KMS-11 (cell line): ENCODE results near the gene CNOT2.

Experiments used
- H2AFZ ChIP-seq: fragments of 200-600 bp; sonication (generic); 2 replicates; pipeline ENCODE4 v1.6.1; 2016; ENCODE audit warnings: antibody characterized with exemption, mixed run types, low read depth
- H3K27ac ChIP-seq: fragments of 200-600 bp; sonication (generic); 2 replicates; pipeline ENCODE4 v1.6.1; 2016; ENCODE audit warnings: mild to moderate bottlenecking, mixed run types
- H3K27me3 ChIP-seq: fragments of 200-600 bp; sonication (generic); 2 replicates; pipeline ENCODE4 v1.6.1; 2017; ENCODE audit warnings: mild to moderate bottlenecking, low read depth, mixed run types, moderate library complexity; ENCODE audit not compliant: insufficient read depth
- H3K36me3 ChIP-seq: fragments of 200-600 bp; sonication (generic); 2 replicates; pipeline ENCODE4 v1.6.1; 2017; ENCODE audit warnings: mild to moderate bottlenecking, mixed run types; ENCODE audit not compliant: insufficient read depth
- H3K4me1 ChIP-seq: fragments of 200-600 bp; sonication (generic); 2 replicates; pipeline ENCODE4 v1.6.1; 2016; ENCODE audit warnings: mild to moderate bottlenecking, low read depth, mixed run types; ENCODE audit not compliant: poor library complexity, severe bottlenecking
- H3K4me2 ChIP-seq: fragments of 200-600 bp; sonication (generic); 2 replicates; pipeline ENCODE4 v1.7.0; 2016; ENCODE audit warnings: mild to moderate bottlenecking, mixed run types
- H3K4me3 ChIP-seq: fragments of 200-600 bp; sonication (generic); IDR thresholded peaks from 2 replicates; pipeline ENCODE4 v1.6.1; 2017; ENCODE audit warnings: low read depth, low read length, mixed read lengths; ENCODE audit not compliant: insufficient read depth
- H3K79me2 ChIP-seq: fragments of 200-600 bp; sonication (generic); 2 replicates; pipeline ENCODE4 v1.6.1; 2016; ENCODE audit warnings: low read depth, mixed run types; ENCODE audit not compliant: insufficient read depth
- H3K9ac ChIP-seq: fragments of 200-600 bp; sonication (generic); 2 replicates; pipeline ENCODE4 v1.6.1; 2016; ENCODE audit warnings: mild to moderate bottlenecking, mixed run types
- H4K20me1 ChIP-seq: fragments of 200-600 bp; sonication (generic); 2 replicates; pipeline ENCODE4 v1.6.1; 2016; ENCODE audit warnings: mild to moderate bottlenecking, mixed run types; ENCODE audit not compliant: insufficient read depth
- CTCF ChIP-seq: fragments of 200-600 bp; sonication (generic); conservative IDR thresholded peaks from 2 replicates; pipeline ENCODE4 v1.6.1; 2017; ENCODE audit warnings: low read depth, mild to moderate bottlenecking, antibody characterized with exemption, low read length, moderate library complexity, mixed read lengths

The CNOT2 gene

GRCh38 chr12:70379846-70380245 lies 136.6 kb downstream of the CNOT2 start:
- no peak overlapping the region for H2AFZ ChIP-seq
- no peak for TF ChIP-seq CTCF
- peak overlapping the region; percentile 41 for H3K4me2 ChIP-seq

GRCh38 chr12:70383484-70383883 lies 140.3 kb downstream of the CNOT2 start:
- no peak overlapping the region for H3K9ac ChIP-seq
- no peak overlapping the region for H3K4me3 ChIP-seq
- no peaks in the 10 kb centered on the region for H4K20me1 ChIP-seq
- no peak overlapping the region for H2AFZ ChIP-seq
- H3K4me2 ChIP-seq, result no peak overlapping the region
- no peaks in the 10 kb centered on the region for H3K36me3 ChIP-seq
- peaks cover 16% of the 10 kb centered on the region for H3K4me1 ChIP-seq
- H3K79me2 ChIP-seq, result no peaks in the 10 kb centered on the region
- no peaks in the 10 kb centered on the region for H3K27me3 ChIP-seq
- H3K27ac ChIP-seq, result no peak overlapping the region
- no peak for TF ChIP-seq CTCF

More at GRCh38 chr12:70379846-70380245, 136.6 kb downstream of the CNOT2 start:
- peak overlapping the region; percentile 11; the same call in 1 of the 2 replicates for H3K27ac ChIP-seq
- no peaks in the 10 kb centered on the region for H3K79me2 ChIP-seq
- no peaks in the 10 kb centered on the region for H3K27me3 ChIP-seq
- H4K20me1 ChIP-seq, result no peaks in the 10 kb centered on the region
- H3K36me3 ChIP-seq, result no peaks in the 10 kb centered on the region
- H3K4me3 ChIP-seq, result no peak overlapping the region
- no peak overlapping the region for H3K9ac ChIP-seq
- H3K4me1 ChIP-seq, result peaks cover 16% of the 10 kb centered on the region

- H3K27ac ChIP-seq, result no peak overlapping the region
- no peak overlapping the region for H3K4me2 ChIP-seq
- no peaks in the 10 kb centered on the region for H3K27me3 ChIP-seq
- H3K9ac ChIP-seq, result no peak overlapping the region
- no peaks in the 10 kb centered on the region for H3K79me2 ChIP-seq
- H2AFZ ChIP-seq, result no peak overlapping the region
- no peaks in the 10 kb centered on the region for H4K20me1 ChIP-seq
- H3K36me3 ChIP-seq, result no peaks in the 10 kb centered on the region
- no peak overlapping the region for H3K4me3 ChIP-seq
- H3K4me1 ChIP-seq, result peaks cover 16% of the 10 kb centered on the region
- TF ChIP-seq CTCF, result no peak
Measured at GRCh38 chr12:70383886-70384285, 140.7 kb downstream of the CNOT2 start.

- no peak overlapping the region for H3K9ac ChIP-seq
- H2AFZ ChIP-seq, result no peak overlapping the region
- no peak overlapping the region for H3K4me2 ChIP-seq
- no peaks in the 10 kb centered on the region for H3K36me3 ChIP-seq
- no peaks in the 10 kb centered on the region for H4K20me1 ChIP-seq
- H3K79me2 ChIP-seq, result no peaks in the 10 kb centered on the region
- no peak for TF ChIP-seq CTCF
- H3K4me3 ChIP-seq, result no peak overlapping the region
- no peak overlapping the region for H3K27ac ChIP-seq
- no peaks in the 10 kb centered on the region for H3K27me3 ChIP-seq
- H3K4me1 ChIP-seq, result no peaks in the 10 kb centered on the region
Measured at GRCh38 chr12:70386771-70387170, 143.5 kb downstream of the CNOT2 start.
